Kidney (tissue), 14 donors: ENCODE data around the gene LEFTY1. TPM values are rescaled to one million over a fixed set of nuclear protein-coding genes. Genes with fewer than 3 reads are reported as not detected.

ENCODE experiments used
- DNase-seq, 5 donors: peaks; one replicate each; pipeline ENCODE4 v3.0.0-alpha.2; 2013 to 2020
- FAIRE-seq: peaks from 2 replicates; lab custom pipeline; 2012; peaks lifted over from hg19 to GRCh38; lab: Jason Lieb, UNC
- H3K27ac ChIP-seq, 2 donors: one replicate each; pipeline ENCODE4 v1.7.0; 2013; ENCODE audit warnings: low read depth in 2 of 2, low read length in 2 of 2, inconsistent platforms in 1 of 2
- H3K27me3 ChIP-seq: one replicate; pipeline ENCODE4 v1.7.1; 2013; ENCODE audit warnings: low read length, inconsistent platforms; ENCODE audit not compliant: control insufficient read depth, insufficient read depth
- H3K36me3 ChIP-seq, 3 donors: one replicate each; pipeline versions ENCODE4 v1.7.0 to v1.7.1; 2013; ENCODE audit warnings: low read length in 3 of 3, control low read depth in 1 of 3, inconsistent platforms in 1 of 3; ENCODE audit not compliant: insufficient read depth in 3 of 3, control insufficient read depth in 2 of 3
- H3K4me1 ChIP-seq, 3 donors: one replicate each; pipeline versions ENCODE4 v1.7.0 to v1.7.1; 2013; ENCODE audit warnings: low read length in 3 of 3, inconsistent platforms in 1 of 3, low read depth in 1 of 3; ENCODE audit not compliant: control insufficient read depth in 2 of 3, insufficient read depth in 2 of 3
- H3K4me3 ChIP-seq, 3 donors: one replicate each; pipeline versions ENCODE4 v1.7.0 to v1.8.1; 2013; ENCODE audit warnings: low read length in 3 of 3, control low read depth in 1 of 3, inconsistent platforms in 1 of 3
- H3K9ac ChIP-seq, 3 donors: one replicate each; pipeline versions ENCODE4 v1.7.0 to v1.7.1; 2013; ENCODE audit warnings: low read length in 3 of 3, control low read depth in 1 of 3, inconsistent platforms in 1 of 3
- H3K9me3 ChIP-seq, 3 donors: one replicate each; pipeline versions ENCODE4 v1.7.0 to v1.7.1; 2013; ENCODE audit warnings: low read length in 3 of 3, control low read depth in 1 of 3, inconsistent platforms in 1 of 3; ENCODE audit not compliant: control insufficient read depth in 2 of 3, insufficient read depth in 1 of 3
- CTCF ChIP-seq: IDR thresholded peaks from 3 replicates; pipeline ENCODE4 v1.5.1; 2012; ENCODE audit warnings: mild to moderate bottlenecking, moderate library complexity, borderline replicate concordance; ENCODE audit not compliant: insufficient read depth; ENCODE audit errors: extremely low read depth
- intact Hi-C: fragments of 100-400 bp; cut with DNase I; formaldehyde crosslinking; loops from one replicate; pipeline ENCODE4 v1.11.1; 2022
- polyA plus RNA-seq: library from polyadenylated mRNA; stranded (reverse); fragments of 350-450 nt; fragmentation: Illumina TruSeq; extraction: RNeasy Lipid Tissue Mini Kit (QIAGEN cat#74804); gene quantifications from one replicate; pipeline ENCODE4 v1.2.3, GENCODE V29; 2014; ENCODE audit warnings: low read depth, low replicate concordance; ENCODE audit not compliant: insufficient read depth
- total RNA-seq: library from RNA; stranded (reverse); fragmentation: NEBNext Ultra II Directional; extraction: Animal tissue kit (Norgen Biotek cat#: 25700); gene quantifications from one replicate; pipeline ENCODE4 v1.2.1, GENCODE V29; 2021
- donor health status: control.
- donor health status: control.
- donor health status: control.
- donor health status: control.
- donor health status: control.
- donor health status: DM: yes; HTN: yes; CAD: no.
- donor health status: Normal renal cell carcinoma (clear cell type).

The LEFTY1 gene
- total and polyA plus RNA-seq, 2 donors from 2014 or later, result 0.41 to 8.6 TPM

GRCh38 chr1:225855503-225856300 is 33.2 kb downstream of the LEFTY1 start:
- Histone ChIP-seq H3K4me1 (peaks cover 0 to 4% (median 0%) of the 10 kb centered on the region in 3 donors), H3K27me3 (no peaks in the 10 kb centered on the region), H3K9ac (no peak overlapping the region), H3K9me3 (no peaks in the 10 kb centered on the region), H3K36me3 (peaks cover 4 to 60% (median 30%) of the 10 kb centered on the region in 3 donors), H3K4me3 (no peak overlapping the region), H3K27ac (peak overlapping the region in 1 of 2 donors; percentile 9)
- no peak for TF ChIP-seq CTCF
- DNase-seq (no peak), FAIRE-seq (no peak)
- intact Hi-C loops, result no loop called here

DNA sequence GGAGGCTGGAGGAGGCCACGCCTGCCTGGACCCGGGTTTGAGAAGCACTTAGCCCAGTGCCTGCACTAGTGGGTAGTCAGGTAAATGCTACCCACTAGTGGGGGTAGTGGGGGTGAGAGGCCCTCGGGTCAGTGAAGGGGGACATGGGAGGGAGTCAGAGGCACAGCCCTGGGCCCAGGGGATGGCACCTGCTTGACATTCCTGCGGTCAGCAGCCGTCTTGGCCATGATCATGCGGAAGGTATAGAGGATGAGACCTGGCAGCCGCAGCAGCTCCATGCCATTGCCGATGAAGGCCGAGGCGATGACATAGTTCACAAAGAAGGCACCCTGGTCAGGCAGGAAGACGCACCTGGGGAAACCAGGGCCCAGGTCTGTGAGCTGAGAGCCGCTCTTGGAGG is 35.5 kb downstream of the LEFTY1 start:
- DNase-seq (no peak), FAIRE-seq (no peak)
- no peak overlapping the region for H3K9ac ChIP-seq
- no peak overlapping the region for H3K27ac ChIP-seq
- H3K36me3 ChIP-seq, result peaks cover 4 to 46% (median 21%) of the 10 kb centered on the region in 3 donors
- no peak for TF ChIP-seq CTCF
- H3K9me3 ChIP-seq, result no peaks in the 10 kb centered on the region
- no peaks in the 10 kb centered on the region for H3K27me3 ChIP-seq
- no peak overlapping the region for H3K4me3 ChIP-seq
- intact Hi-C loops, result no loop called here
- H3K4me1 ChIP-seq, result peaks cover 0 to 4% (median 0%) of the 10 kb centered on the region in 3 donors

DNA sequence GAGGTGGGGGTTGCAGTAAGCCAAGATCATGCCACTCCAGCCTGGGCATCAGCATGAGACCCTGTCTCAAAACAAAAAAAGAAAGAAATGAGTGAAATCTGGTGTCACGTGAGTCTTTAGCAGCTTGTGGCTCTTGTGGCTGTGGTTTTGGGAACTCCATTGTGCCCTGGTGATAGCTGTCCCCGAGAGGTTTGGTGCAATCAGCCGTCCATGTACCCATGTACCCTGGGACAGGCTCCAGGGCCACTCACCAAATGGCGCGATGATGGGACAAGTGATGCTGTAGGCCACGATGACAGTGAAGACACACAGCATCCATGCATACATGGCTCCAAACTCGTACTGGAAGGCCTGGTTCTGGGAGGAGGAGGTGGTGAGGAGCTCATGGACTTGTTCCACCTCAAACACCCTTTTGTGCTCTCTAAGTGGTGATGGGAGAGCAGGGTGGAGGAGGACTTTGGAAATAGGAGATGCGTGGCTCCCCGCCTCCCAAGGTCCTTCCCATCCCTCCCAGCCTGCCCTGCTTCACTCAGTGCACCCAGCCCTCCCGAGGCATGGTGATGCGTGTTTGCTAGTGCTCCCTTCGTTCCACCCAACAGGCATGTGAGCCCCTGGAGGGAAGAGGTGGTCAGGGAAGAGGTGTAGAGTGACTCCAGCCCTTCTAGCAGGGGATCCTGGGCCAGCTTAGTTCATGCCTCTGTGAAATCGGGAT is 36.4 kb downstream of the LEFTY1 start:
- H3K4me1 ChIP-seq, result peaks cover 0 to 4% (median 0%) of the 10 kb centered on the region in 3 donors
- H3K36me3 ChIP-seq, result peaks cover 4 to 47% (median 21%) of the 10 kb centered on the region in 3 donors
- H3K27ac ChIP-seq, result no peak overlapping the region
- no peaks in the 10 kb centered on the region for H3K9me3 ChIP-seq
- no peak overlapping the region for H3K4me3 ChIP-seq
- intact Hi-C loops, result no loop called here
- no peak overlapping the region for H3K9ac ChIP-seq
- H3K27me3 ChIP-seq, result no peaks in the 10 kb centered on the region
- no peak for TF ChIP-seq CTCF
- DNase-seq (no peak), FAIRE-seq (no peak)
